Left ventricle myocardium inferior (tissue), 1 donor: ENCODE measurements around the gene DNAAF1. TPM values are rescaled to one million over a fixed set of nuclear protein-coding genes. Genes with fewer than 3 reads are reported as not detected.

Experiments used
- DNase-seq: peaks from one replicate; pipeline ENCODE4 v3.0.0-alpha.2; 2020
- H3K27ac ChIP-seq: fragments of 200-600 bp; replicated peaks from 2 replicates; pipeline ENCODE4 v1.8.0; 2021
- H3K27me3 ChIP-seq: fragments of 200-600 bp; 2 replicates; pipeline ENCODE4 v1.8.0; 2021; ENCODE audit warnings: low read depth
- H3K36me3 ChIP-seq: fragments of 200-600 bp; 2 replicates; pipeline ENCODE4 v1.8.0; 2021
- H3K4me1 ChIP-seq: fragments of 200-600 bp; 2 replicates; pipeline ENCODE4 v1.8.0; 2021
- H3K4me3 ChIP-seq: fragments of 200-600 bp; 2 replicates; pipeline ENCODE4 v1.8.0; 2021; ENCODE audit warnings: mild to moderate bottlenecking, moderate library complexity
- H3K9me3 ChIP-seq: fragments of 200-600 bp; replicated peaks from 2 replicates; pipeline ENCODE4 v1.8.0; 2021
- CTCF ChIP-seq: fragments of 200-600 bp; IDR thresholded peaks from 2 replicates; pipeline ENCODE4 v1.8.0; 2021; ENCODE audit warnings: antibody characterized with exemption, mild to moderate bottlenecking, borderline replicate concordance
- intact Hi-C: fragments of 100-400 bp; cut with micrococcal nuclease; formaldehyde crosslinking; loops from one replicate; pipeline ENCODE4 v1.11.0; 2022
- total RNA-seq: library from RNA; stranded (reverse); fragmentation: NEBNext Ultra II Directional; extraction: Animal tissue kit (Norgen Biotek cat#: 25700); gene quantifications from one replicate; pipeline ENCODE4 v1.2.1, GENCODE V29; 2021
- donor health status: DM: no; HTN: yes; CAD: no; lungs with severe emphysema.

The DNAAF1 gene
- total RNA-seq, 1 donor from 2014 or later: 0.14 TPM

GRCh38 chr16:84218176-84218823 is 73.2 kb downstream of the DNAAF1 start:
- intact Hi-C loops: no loop called here
- DNase-seq: no peak
- H3K36me3 ChIP-seq: no peaks in the 10 kb centered on the region
- peaks cover 9% of the 10 kb centered on the region for H3K4me1 ChIP-seq
- no peak overlapping the region for H3K27ac ChIP-seq
- no peak overlapping the region for H3K4me3 ChIP-seq
- H3K9me3 ChIP-seq: no peaks in the 10 kb centered on the region
- no peak for TF ChIP-seq CTCF
- peaks cover 6% of the 10 kb centered on the region for H3K27me3 ChIP-seq

- intact Hi-C loops: no loop called here
- Histone ChIP-seq H3K4me1 (peaks cover 9% of the 10 kb centered on the region), H3K27ac (no peak overlapping the region), H3K9me3 (no peaks in the 10 kb centered on the region), H3K4me3 (no peak overlapping the region), H3K36me3 (no peaks in the 10 kb centered on the region), H3K27me3 (peaks cover 6% of the 10 kb centered on the region)
- no peak for TF ChIP-seq CTCF
- DNase-seq: no peak
Measured at GRCh38 chr16:84218956-84219355, 73.8 kb downstream of the DNAAF1 start.

GRCh38 chr16:84220851-84221250 is 75.7 kb downstream of the DNAAF1 start:
- no peak for DNase-seq
- Histone ChIP-seq H3K4me1 (no peaks in the 10 kb centered on the region), H3K9me3 (no peaks in the 10 kb centered on the region), H3K4me3 (no peak overlapping the region), H3K27ac (no peak overlapping the region), H3K27me3 (peaks cover 6% of the 10 kb centered on the region), H3K36me3 (no peaks in the 10 kb centered on the region)
- intact Hi-C loops: no loop called here
- TF ChIP-seq CTCF: no peak

GRCh38 chr16:84223456-84223855 is 78.3 kb downstream of the DNAAF1 start:
- no peaks in the 10 kb centered on the region for H3K36me3 ChIP-seq
- no peak for TF ChIP-seq CTCF
- peaks cover 9% of the 10 kb centered on the region for H3K4me1 ChIP-seq
- no peak overlapping the region for H3K4me3 ChIP-seq
- H3K27ac ChIP-seq: no peak overlapping the region
- intact Hi-C loops: no loop called here
- peaks cover 3% of the 10 kb centered on the region for H3K27me3 ChIP-seq
- DNase-seq: no peak
- H3K9me3 ChIP-seq: no peaks in the 10 kb centered on the region

GRCh38 chr16:84224554-84224953 is 79.4 kb downstream of the DNAAF1 start:
- no peak overlapping the region for H3K27ac ChIP-seq
- H3K27me3 ChIP-seq: peaks cover 3% of the 10 kb centered on the region
- H3K4me1 ChIP-seq: peaks cover 15% of the 10 kb centered on the region
- H3K36me3 ChIP-seq: no peaks in the 10 kb centered on the region
- no peak for TF ChIP-seq CTCF
- DNase-seq: no peak
- intact Hi-C loops: no loop called here
- H3K9me3 ChIP-seq: no peaks in the 10 kb centered on the region
- no peak overlapping the region for H3K4me3 ChIP-seq
